GM19023 (cell line): ENCODE results near the gene MYO1G.

Source experiments
- ATAC-seq: cut with Tn5 transposase; IDR thresholded peaks from one replicate; pipeline ENCODE4 v1.9.1; 2021; ENCODE audit warnings: mild to moderate bottlenecking, moderate library complexity; ENCODE audit not compliant: unreplicated experiment

The MYO1G gene

GRCh38 chr7:44967571-44968446 lies 11.0 kb downstream of the MYO1G start:
- ATAC-seq = no peak

- no peak for ATAC-seq
Measured at GRCh38 chr7:44966731-44967538, 11.9 kb downstream of the MYO1G start.

- ATAC-seq = no peak
Measured at GRCh38 chr7:44965937-44966730, 12.7 kb downstream of the MYO1G start.

DNA sequence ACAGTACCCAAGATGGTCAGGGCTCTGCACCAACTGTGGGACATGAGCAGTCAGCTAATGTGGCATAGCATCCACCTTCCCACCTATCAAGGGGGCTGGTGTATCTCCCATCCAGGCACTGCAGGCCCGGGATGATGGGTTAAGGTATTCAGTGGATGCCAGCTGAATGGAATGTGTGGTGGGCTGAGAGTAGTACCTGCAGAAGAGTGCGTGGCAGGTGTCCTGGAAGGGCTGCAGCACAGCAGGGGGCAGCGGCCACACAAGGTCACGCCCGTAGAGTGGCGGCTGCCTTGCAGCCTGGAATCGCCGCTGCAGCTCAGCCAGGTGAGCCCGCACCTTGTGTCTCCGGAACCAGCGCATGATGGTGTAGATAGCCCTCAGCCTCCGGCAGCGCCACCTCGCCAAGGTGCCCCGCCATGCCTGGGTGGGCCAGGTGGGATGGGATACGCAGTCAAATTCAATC lies 13.3 kb downstream of the MYO1G start:
- no peak for ATAC-seq

DNA sequence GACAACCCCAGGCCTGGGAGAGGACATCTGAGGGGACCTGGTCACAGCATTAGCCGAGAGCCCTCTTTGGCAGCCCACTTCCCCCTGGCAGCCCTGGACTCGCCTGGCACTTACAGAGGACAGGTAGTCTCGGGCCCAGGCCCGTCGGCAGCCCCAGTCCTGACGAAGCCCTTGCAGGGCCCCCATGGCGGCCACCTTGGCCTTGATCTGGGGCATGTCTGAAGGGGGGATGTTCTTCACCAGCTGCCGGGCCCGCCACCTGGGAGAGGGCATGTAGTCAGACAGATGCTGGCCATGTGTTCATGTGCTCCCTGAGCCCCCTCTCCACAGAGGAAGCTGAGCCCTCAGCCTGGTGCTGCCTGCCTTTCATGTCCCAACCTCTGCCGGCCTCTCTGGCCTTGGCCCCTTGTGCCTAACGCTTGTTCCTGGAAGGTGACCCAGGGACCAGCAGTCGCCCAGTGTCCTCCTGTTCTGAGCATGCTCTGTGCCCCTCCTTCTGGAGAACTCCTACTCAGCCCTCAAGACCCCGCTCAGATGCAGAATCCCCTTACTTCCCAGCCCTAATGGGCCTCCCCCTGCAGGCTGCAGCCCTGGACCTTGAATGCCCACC lies 13.9 kb downstream of the MYO1G start:
- ATAC-seq = no peak

DNA sequence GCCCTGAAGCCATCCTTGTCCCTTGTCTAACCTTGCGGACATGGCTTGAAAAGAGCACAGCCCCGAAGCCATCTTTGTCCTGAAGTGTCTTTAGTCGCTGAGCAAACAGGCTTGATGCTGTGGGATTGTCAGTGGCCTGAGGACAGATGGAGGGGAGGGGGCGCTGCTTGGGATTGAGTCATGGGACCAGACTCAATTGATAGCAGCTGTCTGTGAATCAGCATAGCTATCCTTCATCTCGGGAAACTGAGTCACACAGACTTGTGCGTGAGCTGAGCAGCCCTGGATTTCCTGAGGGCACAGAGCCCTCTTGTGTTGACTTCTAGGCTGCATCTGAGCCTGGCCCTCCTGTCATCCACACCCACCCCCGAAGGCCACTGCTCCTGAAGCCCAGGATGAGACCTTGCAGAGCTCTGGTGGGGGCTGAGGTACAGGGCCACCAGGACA lies 14.4 kb downstream of the MYO1G start:
- ATAC-seq = no peak

GRCh38 chr7:44963364-44964290 lies 15.2 kb downstream of the MYO1G start:
- ATAC-seq = no peak

DNA sequence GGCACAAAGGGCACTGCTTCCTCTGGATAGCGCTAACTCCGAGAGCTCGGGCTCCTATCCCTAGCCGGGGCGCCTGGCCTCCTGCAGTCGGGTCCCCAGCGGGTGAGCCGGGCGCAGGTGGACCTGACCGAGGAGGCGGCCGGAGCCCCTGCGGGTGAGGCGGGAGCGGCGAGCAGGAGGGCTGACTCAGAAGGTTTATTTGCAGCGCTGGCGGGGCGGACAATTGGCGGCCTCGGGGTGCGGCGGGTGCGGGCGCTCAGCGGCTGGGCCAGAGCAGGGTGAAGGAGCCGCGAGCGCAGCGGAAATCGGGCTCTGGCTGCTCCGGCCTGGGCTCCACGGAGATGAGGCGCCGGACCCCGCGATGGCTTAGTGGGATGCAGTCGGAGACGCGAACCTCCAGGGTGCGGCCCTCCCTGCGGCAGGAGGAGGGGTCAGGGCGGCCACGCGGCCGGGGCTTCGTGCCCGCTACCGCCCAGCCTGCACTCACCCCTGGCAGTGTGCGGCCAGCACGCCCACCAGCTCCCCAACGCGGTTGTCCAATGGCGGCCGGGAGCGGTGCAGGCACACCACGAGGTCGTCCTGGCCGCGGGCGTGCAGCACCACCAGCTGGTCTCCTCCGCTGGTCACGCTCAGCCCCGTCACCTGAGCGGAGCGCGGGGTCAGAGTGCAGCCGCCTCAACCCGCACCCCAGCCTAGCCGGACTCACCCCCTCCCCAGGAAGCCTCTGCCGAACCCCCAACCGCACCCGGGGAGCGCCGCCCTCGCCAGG lies 16.1 kb downstream of the MYO1G start:
- ATAC-seq = no peak

DNA sequence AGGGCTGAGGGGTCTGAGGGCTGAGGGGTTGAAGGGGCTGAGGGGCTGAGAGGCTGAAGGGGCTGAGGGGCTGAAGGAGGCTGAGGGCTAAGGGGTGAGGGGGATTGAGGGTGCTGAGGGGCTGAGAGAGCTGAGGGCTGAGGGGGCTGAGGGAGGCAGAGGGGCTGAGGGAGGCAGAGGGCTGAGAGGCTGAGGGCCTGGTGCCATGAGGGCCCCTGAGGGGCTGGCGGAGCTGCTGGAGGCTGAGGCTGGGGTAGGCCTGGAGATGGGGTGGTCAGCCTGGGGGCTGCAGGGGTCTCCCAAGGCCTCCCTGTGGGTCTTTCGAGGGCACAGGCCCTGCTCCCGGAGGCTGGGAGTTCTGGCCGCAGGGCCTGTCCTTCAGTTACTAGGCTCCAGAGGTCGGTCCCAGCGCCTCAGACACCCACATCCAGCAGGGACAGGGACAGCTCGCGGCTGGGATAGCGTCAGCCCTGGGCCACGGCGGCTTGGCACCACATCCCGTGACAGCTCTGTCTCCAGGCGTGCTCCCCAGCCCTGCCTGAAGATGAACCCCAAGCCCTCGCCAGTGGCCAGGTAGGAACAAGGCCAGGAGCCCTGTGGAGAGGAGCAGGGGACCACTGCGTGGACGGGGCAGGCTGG lies 16.9 kb downstream of the MYO1G start:
- no peak for ATAC-seq

- ATAC-seq = no peak
Measured at GRCh38 chr7:44960011-44960580, 18.7 kb downstream of the MYO1G start.

DNA sequence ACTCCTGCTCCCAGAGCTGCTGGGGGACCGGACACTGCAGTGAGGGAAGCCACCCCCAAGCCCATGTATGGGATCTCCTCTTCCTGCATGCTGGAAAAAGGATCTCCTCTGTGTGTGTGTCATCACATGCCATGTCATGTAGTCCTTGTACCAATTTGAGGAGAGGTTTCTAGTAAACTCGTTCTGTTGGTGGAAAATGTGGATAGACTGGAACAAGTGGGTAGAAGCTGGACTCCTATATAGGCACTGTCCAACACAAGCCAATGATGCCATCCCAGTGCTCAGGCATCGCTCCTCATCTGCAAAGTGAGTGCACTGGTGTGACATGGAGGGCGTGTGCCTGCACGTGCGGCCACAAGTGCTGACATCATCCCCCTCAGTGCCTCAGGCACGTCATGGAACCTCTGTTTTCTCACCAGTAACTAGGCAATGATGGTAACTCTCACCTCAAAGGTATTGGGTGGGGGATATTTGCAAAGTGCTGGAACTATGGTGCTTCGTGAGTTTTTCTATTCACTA lies 19.3 kb downstream of the MYO1G start:
- ATAC-seq = no peak

GRCh38 chr7:44958645-44959344 lies 20.0 kb downstream of the MYO1G start:
- no peak for ATAC-seq

DNA sequence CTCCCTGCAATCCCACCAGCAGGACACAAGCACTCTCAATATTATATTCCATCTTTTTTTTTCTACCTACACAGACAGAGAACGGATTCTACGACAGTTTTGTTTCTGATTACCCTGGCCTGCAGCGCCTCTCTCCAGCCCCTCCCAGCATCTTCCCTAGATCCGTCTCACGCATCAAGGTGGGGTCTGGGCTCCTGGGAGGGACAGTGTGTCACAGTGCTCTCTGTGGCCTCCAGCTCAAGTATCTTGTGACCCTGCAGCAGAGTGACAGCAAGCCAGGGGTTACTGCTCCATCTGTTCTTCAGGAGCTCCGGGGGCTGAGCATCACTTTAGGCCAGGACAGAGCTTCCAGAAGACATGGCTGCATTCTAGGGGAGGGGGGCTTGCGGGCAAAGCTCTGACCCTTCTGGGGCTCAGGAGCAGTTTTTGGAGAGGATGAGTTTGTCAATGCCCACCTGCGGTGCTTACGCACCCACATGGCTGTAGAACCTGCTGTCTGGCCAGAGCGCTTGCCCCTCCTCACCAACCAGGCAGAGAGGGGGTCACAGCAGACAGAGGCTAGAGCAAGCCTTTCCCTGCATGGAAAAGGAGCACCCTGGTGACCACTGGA lies 22.6 kb downstream of the MYO1G start:
- ATAC-seq = no peak

- ATAC-seq = no peak
Measured at GRCh38 chr7:44955733-44956132, 23.1 kb downstream of the MYO1G start.

GRCh38 chr7:44953156-44953555 lies 25.7 kb downstream of the MYO1G start:
- no peak for ATAC-seq

GRCh38 chr7:44949303-44949702 lies 29.5 kb downstream of the MYO1G start:
- no peak for ATAC-seq

GRCh38 chr7:44945479-44945878 lies 33.3 kb downstream of the MYO1G start:
- no peak for ATAC-seq
